ENCODE results near the gene NTN5. TPM values are rescaled to one million over a fixed set of nuclear protein-coding genes. Genes with fewer than 3 reads are reported as not detected.
A peak's percentile ranks its signal among the peaks of the same experiment; 100 is the strongest.

The NTN5 gene
- total RNA-seq, 2 experiments from 2014 or later = 0.16 to 0.53 TPM

DNA sequence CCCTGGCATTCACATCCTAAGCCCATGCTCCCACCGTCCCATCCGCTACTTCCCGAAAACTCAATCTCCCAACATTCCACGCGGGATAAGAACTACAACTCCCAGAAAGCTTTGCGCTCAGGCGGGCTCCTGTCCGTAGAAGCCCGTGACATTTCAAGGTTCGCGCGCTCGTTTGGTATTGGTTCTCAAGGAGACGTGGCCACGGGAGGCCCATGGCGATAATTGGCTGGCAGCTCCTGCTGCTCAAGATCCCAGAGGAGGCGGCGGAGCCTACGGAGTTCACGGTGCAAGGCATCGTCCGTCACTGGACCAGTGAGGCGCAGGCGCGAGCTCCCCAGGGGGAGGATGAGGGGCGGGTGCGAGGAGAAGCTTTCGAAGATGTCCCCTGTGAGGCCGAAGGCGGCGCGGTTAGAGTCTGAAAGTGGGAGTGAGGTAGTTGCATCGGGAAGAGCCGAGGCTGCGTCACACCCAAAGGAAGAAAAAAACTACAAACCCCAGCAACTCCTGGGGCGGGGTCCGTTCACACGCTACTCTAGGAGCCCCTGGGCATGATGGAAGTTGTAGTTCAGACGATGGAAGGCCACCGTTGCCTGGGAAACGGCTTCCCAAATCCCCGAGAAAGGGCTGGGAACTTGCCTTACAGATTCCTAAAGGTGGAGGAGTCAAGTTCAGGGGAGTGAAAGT is 47.9 kb upstream of the NTN5 start:
- BruUV-seq (replicated peaks) = no TSS peak
- H2AFZ ChIP-seq (ENCODE audit: low read length) = peak overlapping the region; percentile 67; the same call in 1 of the 2 replicates

DNA sequence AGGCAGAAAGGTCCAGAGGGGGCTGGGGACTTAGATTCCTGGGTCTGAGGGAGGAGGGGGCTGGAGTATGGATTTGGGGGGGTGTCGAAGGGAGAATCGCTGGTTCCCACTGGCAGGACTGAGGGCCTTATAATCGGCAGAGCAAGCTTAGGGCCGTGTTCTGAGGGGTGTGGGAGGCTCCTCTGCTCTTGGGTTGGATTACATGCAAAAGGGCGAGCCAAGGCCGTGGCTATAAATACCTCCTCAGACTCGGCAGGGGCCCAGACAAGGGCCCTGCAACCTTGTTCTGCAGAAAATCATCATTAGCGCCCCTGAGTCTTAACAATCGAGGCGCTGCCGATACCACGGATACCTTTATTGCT is 47.4 kb upstream of the NTN5 start:
- no peaks in the 10 kb centered on the region for H3K36me3 ChIP-seq (ENCODE audit: insufficient read depth, low read length)
- H3K9me2 ChIP-seq (ENCODE audit: insufficient read depth, low read length) = no peaks in the 10 kb centered on the region
- BruUV-seq (replicated peaks) = no TSS peak
- POLR2A ChIA-PET = no interaction called here
- no peaks in the 10 kb centered on the region for H3K79me2 ChIP-seq (ENCODE audit: insufficient read depth, low read depth, low read length)
- H3K4me2 ChIP-seq (ENCODE audit: low read length) = peak overlapping the region; percentile 85
- peak overlapping the region; percentile 67 for H3K27ac ChIP-seq (ENCODE audit: low read depth, low read length, poor library complexity, severe bottlenecking)
- H4K20me1 ChIP-seq (ENCODE audit: insufficient read depth, low read length) = no peaks in the 10 kb centered on the region
- H3K9me3 ChIP-seq (ENCODE audit: low read length) = no peaks in the 10 kb centered on the region
- H3K4me1 ChIP-seq (ENCODE audit: insufficient read depth, low read length, poor library complexity, severe bottlenecking) = peaks cover 16% of the 10 kb centered on the region
- H3K4me3 ChIP-seq (ENCODE audit: low read depth, low read length, poor library complexity, severe bottlenecking) = peak overlapping the region; percentile 71
- H2AFZ ChIP-seq (ENCODE audit: low read length) = peak overlapping the region; percentile 67; the same call in 1 of the 2 replicates
- intact Hi-C loops (cut with micrococcal nuclease; ENCODE audit: unreplicated experiment) = no loop called here
- CTCF ChIA-PET (ENCODE audit: unreplicated experiment) = no interaction called here
- TF ChIP-seq EZH2phosphoT487 (IDR thresholded peaks at IDR 0.05; ENCODE audit: borderline replicate concordance, low read depth, low read length) = no peak
- TF ChIP-seq, protein P1, sequence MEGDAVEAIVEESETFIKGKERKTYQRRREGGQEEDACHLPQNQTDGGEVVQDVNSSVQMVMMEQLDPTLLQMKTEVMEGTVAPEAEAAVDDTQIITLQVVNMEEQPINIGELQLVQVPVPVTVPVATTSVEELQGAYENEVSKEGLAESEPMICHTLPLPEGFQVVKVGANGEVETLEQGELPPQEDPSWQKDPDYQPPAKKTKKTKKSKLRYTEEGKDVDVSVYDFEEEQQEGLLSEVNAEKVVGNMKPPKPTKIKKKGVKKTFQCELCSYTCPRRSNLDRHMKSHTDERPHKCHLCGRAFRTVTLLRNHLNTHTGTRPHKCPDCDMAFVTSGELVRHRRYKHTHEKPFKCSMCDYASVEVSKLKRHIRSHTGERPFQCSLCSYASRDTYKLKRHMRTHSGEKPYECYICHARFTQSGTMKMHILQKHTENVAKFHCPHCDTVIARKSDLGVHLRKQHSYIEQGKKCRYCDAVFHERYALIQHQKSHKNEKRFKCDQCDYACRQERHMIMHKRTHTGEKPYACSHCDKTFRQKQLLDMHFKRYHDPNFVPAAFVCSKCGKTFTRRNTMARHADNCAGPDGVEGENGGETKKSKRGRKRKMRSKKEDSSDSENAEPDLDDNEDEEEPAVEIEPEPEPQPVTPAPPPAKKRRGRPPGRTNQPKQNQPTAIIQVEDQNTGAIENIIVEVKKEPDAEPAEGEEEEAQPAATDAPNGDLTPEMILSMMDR (conservative IDR thresholded peaks at IDR 0.05; ENCODE audit: low read length) = no peak
- no peak for DNase-seq (ENCODE audit: low spot score)

More for the DNA sequence above, 47.9 kb upstream of the NTN5 start:
- no peak for TF ChIP-seq EZH2phosphoT487 (IDR thresholded peaks at IDR 0.05; ENCODE audit: borderline replicate concordance, low read depth, low read length)
- TF ChIP-seq, protein P1 (conservative IDR thresholded peaks at IDR 0.05; ENCODE audit: low read length) = no peak
- Histone ChIP-seq H4K20me1 (ENCODE audit: insufficient read depth, low read length) (no peaks in the 10 kb centered on the region), H3K4me2 (ENCODE audit: low read length) (peak overlapping the region; percentile 85), H3K9me2 (ENCODE audit: insufficient read depth, low read length) (no peaks in the 10 kb centered on the region), H3K36me3 (ENCODE audit: insufficient read depth, low read length) (no peaks in the 10 kb centered on the region), H3K27ac (ENCODE audit: low read depth, low read length, poor library complexity, severe bottlenecking) (peak overlapping the region; percentile 67), H3K9me3 (ENCODE audit: low read length) (no peaks in the 10 kb centered on the region), H3K4me1 (ENCODE audit: insufficient read depth, low read length, poor library complexity, severe bottlenecking) (peaks cover 17% of the 10 kb centered on the region), H3K79me2 (ENCODE audit: insufficient read depth, low read depth, low read length) (no peaks in the 10 kb centered on the region), H3K4me3 (ENCODE audit: low read depth, low read length, poor library complexity, severe bottlenecking) (peak overlapping the region; percentile 71)
- ChIA-PET POLR2A (interaction anchor here (1.3 kb wide), 1 partner anchor 12 kb away, joined by 3 read pairs; no protein-coding TSS in a partner anchor), CTCF (ENCODE audit: unreplicated experiment) (no interaction called here)
- DNase-seq (ENCODE audit: low spot score) = peak; percentile 98
- intact Hi-C loops (cut with micrococcal nuclease; ENCODE audit: unreplicated experiment) = no loop called here
